Dermis blood vessel endothelial cell (primary cell): Measurements from ENCODE around the gene SNRPA. TPM values are rescaled to one million over a fixed set of nuclear protein-coding genes. Genes with fewer than 3 reads are reported as not detected.
A peak's percentile ranks its signal among the peaks of the same experiment; 100 is the strongest.
"Not testable (repeated sequence)": the region's sequence is repeated elsewhere in the genome, so short reads cannot be mapped to it uniquely, and the experiment has no call there.

Experiments used
- DNase-seq: peaks from one replicate; pipeline ENCODE4 v3.0.0; 2010
- total RNA-seq: library from RNA; depleted of rRNA; stranded (reverse); fragments of >200 nt; gene quantifications from 2 replicates; pipeline ENCODE4 v1.2.3, GENCODE V29; 2014

SNRPA gene
- total RNA-seq, 1 donor from 2014 or later: 22.1 TPM

DNA sequence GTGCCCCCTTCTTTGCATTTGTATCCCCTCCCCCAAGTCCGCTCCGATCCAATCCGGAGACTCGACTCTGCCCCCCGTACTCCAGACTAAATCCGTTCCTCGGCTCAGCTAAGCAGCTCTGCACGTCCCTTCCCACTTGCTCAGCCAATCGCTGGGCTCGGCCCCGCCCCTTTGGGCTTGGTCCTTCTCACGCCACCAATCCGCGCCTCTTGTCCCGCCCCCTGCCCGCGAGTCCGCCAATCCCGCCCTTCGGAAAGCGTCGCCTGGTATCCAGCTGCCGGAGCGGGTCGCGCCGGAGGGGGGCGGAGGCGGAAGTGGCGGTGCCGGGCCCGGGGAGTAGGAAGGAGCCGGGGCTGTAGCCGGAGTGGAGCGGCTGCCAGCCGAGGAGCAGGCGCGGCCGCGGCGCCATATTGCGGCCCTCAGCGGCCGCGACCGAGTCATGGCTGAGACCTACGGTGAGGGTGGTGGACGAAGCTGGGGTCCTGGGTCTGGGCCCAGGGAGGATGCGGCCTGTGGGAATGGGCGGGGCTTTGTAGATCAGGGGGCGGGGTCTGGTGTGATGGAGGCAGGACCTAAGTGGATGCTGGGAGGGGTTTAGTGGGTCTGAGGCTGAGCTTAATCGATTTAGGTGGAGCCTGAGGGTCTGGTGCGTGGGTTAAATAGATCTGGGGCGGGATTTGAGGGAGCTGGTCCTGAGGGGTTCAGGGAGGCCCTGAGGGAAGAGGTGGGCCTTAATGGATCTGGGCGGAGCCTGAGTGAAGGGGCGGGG, 27.1 kb downstream of the SNRPA start, which contains the start of gene RAB4B:
TSS of gene RAB4B (plus strand) at position 311 of the 769 bp plus-strand sequence. CDS start at position 440, 129 bp downstream.
- DNase-seq: peak; percentile 100

DNA sequence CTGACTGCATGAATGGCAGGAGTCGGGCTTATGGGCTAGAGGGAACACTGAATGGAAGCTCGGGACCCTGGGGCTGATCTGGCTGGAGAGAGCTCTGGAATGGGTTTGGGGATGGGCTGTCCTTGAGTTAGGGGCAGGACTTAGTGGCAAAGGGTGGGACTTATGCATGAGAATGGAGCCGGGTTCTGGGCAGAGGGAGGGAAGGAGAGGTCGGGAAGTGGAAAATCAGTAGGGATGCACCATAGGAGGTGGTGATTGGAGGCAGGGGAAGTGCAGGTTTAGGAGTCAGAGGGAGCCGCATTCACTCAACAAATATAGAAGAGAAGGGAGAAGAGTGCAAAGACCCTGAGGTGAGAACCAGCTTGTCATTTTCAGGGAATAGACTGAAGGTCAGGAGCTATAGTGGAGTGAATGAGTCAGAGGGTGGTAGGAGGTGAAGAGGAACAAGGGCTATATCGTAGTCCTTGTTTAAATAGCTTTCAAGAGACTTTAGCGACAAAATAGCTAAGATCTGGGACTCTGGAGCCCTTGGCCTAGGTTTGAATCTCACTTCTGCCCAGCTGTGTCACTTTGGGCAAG, 27.8 kb downstream of the SNRPA start:
- peak; percentile 43 for DNase-seq

DNA sequence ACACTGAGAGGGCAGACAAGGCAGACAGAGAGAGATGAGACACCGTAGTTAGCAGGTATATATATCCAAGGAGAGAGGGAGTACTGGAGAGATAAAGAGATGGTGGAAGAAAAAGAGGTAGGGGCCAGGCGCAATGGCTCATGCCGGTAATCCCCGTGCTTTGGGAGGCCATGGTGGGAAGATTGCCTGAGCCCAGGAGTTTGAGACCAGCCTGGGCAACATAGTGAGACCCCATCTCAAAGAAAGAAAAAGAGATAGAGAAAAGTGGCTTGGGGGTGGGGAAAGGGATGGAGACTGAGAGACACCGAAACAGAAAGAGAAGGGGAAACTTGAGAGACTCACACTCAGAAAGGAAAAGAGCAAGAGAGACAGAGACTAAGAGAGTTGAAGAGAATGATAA, 29.6 kb downstream of the SNRPA start:
- no peak for DNase-seq

DNA sequence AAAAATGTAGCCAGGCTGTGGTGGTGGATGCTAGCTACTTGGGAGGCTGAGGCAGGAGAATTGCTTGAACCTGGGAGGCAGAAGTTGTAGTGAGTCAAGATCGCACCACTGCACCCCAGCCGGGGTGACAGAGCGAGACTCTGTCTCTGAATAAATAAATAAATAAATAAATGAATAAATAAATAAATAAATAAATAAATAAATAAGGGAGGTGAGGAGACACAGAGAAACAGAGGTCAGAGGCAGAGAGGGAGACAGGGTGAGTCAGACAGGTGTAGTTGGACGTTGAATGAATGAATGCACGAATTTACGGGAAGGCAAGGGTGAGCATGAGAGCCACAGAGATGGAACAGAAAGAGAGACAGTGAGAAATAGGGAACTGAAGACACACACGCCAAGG, 30.1 kb downstream of the SNRPA start:
- DNase-seq: no peak

DNA sequence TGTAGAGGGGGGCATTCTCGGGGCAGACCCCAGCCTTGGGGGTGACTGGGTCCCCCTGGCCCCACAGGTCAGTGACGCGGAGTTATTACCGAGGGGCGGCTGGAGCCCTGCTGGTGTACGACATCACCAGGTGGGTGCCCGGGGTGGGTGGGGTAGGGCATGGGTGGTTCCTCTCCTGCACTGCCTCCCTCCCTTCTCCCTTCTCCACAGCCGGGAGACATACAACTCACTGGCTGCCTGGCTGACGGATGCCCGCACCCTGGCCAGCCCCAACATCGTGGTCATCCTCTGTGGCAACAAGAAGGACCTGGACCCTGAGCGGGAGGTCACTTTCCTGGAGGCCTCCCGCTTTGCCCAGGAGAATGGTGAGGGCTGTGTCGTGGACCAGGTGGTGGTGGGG, 32.7 kb downstream of the SNRPA start:
- DNase-seq: no peak

DNA sequence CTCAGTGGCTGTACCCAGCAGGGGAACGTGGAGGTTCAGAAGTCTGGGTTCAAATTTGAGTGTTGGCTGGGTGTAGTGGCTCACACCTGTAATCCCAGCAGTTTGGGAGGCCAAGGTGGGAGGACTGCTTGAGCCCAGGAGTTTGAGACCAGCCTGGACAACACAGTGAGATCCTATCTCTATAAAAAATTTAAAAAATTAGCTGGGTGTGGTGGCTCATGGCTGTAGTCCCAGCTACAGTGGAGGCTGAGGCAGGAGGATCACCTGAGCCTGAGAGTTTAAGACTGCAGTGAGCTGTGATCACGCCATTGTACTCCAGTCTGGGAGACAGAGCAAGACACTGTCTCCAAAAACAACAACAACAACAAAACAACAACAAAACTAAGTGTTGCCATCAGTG, 33.1 kb downstream of the SNRPA start:
- DNase-seq: not testable (repeated sequence)

DNA sequence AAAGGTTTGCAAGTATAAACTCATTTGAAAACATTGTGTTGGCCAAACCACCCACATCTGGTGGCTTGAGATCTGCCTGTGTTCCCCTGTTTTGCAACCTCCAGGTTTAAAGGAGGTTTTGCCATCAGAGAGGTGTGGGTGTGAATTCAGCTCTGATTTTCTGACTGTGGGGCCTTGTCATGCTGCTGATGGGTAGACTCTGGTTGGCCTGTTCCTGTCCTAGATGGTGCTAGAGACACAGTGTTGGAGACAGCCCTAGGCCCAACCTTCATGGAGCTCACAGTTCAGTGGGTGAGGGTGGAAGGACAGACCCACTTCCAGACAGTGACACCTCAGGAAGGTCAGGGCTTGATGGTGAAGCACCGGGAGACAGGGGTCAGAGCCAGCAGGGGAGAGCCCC, 34.5 kb downstream of the SNRPA start:
- no peak for DNase-seq

DNA sequence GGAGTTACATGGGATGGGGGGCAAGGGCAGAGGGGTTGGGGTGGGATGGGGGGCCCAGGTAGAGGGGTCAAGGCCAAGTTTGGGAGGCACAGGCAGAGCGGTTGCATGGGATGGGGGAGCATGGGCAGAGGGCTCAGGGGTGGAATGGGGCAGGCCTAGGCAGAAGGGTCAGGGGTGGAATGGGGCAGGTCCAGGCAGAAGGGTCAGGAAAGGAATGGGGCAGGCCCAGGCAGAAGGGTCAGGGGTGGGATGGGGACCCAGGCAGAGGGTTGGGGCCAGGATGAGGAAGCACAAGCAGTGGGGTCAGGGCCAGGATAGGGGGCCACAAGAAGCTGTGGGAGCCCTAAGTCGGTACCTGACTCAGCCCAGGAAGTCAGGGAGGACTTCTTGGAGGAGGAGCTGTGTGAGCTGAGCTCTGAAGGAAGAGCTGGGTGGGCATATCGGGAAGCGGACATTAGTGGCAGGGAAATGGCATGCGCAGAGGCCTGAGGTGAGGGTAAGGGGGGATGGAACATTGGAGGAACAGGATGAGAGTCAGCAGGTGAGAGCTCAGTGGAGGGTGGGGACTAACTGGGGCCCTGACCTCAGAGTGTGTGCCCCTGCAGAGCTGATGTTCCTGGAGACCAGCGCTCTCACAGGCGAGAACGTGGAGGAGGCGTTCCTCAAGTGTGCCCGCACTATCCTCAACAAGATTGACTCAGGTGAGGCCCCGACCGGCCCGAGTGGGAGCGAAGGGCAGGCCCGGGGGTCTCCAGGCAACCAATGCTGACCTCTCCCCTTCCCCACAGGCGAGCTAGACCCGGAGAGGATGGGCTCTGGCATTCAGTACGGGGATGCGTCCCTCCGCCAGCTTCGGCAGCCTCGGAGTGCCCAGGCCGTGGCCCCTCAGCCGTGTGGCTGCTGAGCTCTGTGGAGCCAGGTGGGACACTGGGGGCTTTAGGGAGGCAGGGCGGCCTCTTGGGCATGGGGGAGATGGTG, 35.3 kb downstream of the SNRPA start:
- no peak for DNase-seq

DNA sequence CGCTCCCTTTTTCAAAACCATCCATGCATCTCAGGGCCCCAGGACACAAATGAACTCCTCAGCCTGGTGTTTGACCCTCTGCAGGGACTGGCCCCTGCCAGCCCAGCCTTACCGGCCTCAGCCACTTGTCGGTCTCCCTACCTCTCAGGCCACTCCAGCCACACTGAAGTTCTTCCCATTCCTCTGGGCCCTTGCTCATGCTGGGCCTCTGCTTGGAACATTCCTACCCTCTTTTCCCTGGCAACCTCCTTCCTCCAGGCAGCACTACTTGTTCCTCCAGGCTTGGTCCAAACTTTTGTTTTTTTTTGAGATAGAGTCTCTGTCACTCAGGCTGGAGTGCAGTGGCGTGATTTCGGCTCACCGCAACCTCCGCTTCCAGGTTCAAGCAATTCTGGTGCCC, 40.3 kb downstream of the SNRPA start:
- DNase-seq: no peak

DNA sequence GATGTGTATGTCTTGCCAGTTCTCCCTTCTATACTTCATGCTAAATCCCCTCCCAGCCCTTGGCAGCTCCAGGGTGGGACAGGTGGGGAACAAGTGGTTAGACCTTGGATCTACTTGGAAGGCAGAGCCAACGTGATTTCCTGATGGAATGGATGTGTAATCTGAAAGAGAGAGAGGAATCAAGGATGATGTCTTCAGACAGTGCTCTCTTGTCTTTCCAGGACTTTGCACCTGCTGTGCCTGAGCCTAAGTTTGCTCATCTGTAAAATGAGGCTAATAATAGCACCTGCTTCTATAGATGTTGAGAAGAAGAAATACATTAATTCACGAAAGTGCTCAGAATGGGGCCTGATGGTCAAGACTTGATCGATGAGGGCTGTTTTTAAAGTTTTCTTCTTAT, 41.0 kb downstream of the SNRPA start:
- no peak for DNase-seq

DNA sequence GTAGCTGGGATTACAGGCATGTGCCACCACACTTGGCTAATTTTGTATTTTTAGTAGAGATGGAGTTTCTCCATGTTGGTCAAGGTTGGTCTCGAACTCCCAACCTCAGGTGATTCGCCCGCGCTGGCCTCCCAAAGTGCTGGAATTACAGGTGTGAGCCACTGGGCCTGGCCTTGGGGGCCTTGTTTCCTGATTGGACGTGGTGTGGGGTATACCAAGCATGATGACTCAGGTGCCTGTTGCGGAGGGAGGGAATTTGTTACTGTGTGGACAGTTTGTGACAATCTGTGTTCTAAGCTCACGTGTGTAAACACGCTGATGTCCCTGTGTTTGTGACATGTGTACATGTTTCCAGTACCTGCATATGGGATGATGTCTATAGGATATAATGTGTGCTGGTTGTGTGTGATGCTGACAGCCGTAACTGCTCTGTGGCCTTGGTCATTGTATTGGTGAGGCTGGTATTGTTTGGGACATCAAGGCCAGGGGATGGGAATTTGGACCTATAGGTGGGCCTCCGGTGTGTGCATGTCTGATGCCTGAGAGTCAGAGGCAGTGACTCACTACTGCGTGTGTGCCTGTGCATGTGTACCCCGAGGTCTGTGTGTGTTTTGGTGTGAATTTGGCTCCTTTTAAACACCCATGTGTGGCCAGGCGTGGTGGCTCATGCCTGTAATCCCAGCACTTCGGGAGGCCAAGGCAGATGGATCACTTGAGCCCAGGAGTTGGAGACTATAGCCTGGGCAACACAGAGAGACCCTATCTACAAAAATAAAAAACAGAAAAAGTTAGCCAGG, 46.4 kb downstream of the SNRPA start:
- no peak for DNase-seq

DNA sequence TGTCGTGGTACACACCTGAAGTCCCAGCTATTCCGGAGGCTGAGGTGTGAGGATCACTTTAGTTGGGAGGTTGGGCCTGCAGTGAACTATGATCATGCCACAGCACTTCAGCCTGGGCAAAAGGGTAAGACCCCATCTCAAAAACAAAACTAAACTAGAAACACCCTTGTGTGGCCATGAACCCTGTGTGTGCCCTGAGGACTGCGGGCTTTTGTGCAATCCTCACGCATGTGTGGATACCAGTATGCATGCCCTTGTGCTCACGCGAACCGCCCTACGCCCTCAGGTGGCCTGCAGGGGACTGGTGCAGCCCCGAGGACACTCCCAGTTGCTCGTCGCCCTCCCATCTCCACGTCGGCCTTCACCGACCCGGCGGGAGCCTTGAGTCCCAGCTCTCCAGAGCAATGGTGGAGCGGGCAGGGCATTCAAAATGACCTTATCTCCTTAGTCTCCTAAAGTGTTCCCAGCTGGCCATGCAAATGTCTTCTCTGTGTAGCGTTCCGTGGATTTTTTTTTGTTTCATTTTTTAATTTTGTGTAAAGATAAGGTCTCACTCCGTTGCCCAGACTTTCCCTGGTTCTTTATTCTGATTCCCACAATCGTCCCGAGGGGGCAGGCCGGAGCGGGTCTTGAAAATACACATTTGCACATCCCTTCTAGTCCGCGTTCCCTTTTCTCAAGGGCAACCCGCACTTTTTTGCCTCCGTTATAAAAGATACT, 47.1 kb downstream of the SNRPA start:
- peak; percentile 82 for DNase-seq

DNA sequence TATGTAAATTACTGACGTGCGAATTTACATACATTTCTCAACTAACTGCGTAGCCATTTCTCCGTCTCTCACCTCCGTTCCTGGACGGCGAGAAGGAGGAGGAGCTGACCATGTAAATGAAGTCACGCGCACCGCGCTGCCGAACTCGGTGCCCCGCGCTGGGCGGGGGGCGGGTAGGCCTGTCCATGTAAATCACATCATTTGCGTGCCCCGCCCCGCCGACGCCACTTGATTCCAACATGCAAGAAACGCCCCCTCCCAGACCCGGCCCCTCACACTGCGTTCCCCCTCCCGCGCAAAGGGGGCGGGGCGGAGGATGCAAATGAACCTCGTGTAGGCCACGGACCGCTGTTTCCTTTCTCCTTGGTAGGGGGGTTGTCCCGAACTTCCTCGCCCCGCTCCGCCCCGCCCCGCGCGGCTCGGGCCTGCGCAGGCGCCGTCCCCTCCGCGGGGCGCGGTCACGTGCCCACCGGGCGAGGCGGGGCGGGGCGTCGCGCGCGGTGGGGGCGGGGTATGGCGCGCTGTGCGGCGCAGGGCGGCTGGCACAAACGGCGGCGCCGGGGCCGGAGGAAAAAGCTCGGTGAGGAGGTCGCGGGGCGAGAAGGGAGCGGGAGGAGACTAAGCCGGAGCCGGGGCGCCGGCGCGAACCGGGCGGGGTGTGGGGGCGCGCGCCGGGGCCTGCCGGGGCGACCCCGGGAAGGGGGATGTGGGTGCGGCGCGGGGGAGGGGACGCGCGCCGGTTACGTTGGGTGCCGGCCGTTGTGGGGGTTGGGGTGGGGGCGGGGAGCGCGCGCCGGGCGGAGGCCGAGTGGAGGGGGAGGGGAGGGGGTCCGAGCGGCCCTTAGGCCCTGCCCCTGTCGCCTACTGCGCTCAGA, 47.9 kb downstream of the SNRPA start, which contains the start of gene EGLN2:
TSS of gene EGLN2 (plus strand) at position 509 of the 875 bp plus-strand sequence. CDS start 1,382 bp downstream, outside the sequence.
- peak; percentile 100 for DNase-seq

DNA sequence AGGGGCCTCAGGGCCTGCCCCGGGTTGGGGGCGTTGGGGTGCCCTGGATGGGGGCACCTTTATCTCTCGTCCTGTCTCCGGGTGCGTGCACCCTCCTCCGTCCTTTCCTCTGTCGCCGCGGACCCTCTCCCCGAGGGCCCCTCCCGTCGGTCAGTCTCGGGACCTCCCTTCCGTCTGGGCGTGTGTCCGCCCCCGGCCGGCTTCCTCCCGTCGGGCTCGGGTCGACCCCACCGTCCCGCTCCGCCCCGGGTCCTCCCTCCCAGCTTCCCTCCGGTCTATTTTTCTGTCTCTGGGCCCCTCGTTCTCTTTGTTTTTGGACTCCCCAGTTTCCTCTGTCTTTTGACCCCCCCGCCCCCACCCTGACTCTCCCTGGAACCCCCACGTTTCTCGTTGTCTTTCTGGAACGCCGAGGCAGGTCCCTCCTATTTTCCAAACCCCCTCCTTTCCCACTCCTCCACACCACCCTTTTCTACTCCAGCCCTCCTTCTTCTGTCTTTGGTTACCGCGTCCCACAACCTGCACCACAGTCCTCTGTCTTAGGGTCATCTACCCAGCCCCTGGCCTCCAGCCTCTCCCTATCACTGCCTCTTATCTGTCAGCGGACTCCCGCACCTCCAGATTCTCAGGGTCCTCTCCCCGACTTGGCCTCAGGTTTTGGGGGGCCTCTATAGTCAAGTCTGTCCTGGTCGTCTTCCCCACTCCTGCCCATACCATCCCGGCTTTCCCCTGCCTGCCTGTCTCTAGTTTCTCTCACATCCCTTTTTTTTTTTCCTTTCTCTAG, 48.7 kb downstream of the SNRPA start:
- DNase-seq: peak; percentile 72

DNA sequence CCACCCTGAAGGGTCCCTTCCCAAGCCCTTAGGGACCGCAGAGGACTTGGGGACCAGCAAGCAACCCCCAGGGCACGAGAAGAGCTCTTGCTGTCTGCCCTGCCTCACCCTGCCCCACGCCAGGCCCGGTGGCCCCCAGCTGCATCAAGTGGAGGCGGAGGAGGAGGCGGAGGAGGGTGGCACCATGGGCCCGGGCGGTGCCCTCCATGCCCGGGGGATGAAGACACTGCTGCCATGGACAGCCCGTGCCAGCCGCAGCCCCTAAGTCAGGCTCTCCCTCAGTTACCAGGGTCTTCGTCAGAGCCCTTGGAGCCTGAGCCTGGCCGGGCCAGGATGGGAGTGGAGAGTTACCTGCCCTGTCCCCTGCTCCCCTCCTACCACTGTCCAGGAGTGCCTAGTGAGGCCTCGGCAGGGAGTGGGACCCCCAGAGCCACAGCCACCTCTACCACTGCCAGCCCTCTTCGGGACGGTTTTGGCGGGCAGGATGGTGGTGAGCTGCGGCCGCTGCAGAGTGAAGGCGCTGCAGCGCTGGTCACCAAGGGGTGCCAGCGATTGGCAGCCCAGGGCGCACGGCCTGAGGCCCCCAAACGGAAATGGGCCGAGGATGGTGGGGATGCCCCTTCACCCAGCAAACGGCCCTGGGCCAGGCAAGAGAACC, 49.5 kb downstream of the SNRPA start:
- DNase-seq: peak; percentile 22

DNA sequence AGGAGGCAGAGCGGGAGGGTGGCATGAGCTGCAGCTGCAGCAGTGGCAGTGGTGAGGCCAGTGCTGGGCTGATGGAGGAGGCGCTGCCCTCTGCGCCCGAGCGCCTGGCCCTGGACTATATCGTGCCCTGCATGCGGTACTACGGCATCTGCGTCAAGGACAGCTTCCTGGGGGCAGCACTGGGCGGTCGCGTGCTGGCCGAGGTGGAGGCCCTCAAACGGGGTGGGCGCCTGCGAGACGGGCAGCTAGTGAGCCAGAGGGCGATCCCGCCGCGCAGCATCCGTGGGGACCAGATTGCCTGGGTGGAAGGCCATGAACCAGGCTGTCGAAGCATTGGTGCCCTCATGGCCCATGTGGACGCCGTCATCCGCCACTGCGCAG, 50.0 kb downstream of the SNRPA start:
- DNase-seq: peak; percentile 12

DNA sequence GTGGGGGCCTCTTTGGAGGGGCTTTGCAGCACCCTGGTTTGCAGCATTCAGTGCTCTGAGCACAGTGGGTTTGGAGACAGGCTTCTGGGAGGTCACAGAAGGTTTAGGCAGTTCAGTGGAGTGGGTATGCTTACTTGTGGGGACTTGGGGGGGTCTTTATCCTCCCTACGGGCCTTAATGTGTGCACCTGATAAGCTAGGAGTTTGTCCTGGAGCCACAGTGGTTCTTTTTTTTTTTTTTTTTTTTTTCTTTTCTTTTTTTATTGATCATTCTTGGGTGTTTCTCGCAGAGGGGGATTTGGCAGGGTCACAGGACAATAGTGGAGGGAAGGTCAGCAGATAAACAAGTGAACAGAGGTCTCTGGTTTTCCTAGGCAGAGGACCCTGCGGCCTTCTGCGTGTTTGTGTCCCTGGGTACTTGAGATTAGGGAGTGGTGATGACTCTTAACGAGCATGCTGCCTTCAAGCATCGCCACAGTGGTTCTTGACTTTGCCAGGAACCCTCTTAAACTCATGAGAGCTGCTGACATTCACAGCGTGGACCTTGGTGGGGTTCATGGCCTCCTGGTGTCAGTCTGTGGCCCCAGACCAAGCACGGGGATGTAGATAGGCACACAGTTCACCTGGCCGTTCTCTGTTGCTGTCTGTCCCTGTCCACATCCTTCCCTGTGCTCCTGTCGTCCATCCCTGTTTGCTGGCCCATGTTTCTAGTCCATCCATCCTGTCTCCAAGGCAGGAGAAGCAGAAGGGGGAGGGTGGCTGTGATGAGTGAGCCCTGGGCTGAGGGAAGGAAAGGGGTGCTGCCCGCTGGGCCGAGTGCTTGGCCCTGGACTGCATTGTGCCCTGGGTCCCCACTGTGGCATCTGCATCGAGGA, 50.7 kb downstream of the SNRPA start:
- DNase-seq: peak; percentile 22
